ENCODE measurements around the gene ACAD11.

DNA sequence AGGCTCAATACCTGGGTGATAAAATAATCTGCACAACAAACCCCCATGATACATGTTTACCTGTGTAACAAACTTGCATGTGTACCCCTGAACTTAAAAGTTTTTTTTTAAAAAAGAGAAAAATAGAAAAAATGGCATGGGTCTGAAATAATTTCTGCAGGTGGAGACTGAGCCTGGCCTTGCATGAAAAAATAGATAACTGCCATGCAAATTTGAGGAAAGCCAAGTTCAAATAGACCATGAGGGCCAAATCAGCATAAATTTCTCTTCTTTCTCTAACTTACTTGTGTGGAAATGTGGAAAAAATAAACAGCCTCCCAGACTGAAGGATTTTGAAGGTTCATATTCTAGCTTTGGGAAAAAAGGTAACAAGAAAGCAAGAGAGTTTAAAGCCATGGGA lies 63.3 kb downstream of the ACAD11 start:
- TF ChIP-seq, protein P1, sequence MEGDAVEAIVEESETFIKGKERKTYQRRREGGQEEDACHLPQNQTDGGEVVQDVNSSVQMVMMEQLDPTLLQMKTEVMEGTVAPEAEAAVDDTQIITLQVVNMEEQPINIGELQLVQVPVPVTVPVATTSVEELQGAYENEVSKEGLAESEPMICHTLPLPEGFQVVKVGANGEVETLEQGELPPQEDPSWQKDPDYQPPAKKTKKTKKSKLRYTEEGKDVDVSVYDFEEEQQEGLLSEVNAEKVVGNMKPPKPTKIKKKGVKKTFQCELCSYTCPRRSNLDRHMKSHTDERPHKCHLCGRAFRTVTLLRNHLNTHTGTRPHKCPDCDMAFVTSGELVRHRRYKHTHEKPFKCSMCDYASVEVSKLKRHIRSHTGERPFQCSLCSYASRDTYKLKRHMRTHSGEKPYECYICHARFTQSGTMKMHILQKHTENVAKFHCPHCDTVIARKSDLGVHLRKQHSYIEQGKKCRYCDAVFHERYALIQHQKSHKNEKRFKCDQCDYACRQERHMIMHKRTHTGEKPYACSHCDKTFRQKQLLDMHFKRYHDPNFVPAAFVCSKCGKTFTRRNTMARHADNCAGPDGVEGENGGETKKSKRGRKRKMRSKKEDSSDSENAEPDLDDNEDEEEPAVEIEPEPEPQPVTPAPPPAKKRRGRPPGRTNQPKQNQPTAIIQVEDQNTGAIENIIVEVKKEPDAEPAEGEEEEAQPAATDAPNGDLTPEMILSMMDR (IDR thresholded peaks at IDR 0.05) = no peak
- TF ChIP-seq EZH2 (IDR thresholded peaks at IDR 0.05) (no peak), EZH2phosphoT487 (IDR thresholded peaks at IDR 0.05) (no peak)
